Activated naive CD8-positive, alpha-beta T cell treated with anti-CD3 and anti-CD28 coated beads for 36 hours (primary cell): ENCODE data around the gene TNRC6C. TPM values are rescaled to one million over a fixed set of nuclear protein-coding genes. Genes with fewer than 3 reads are reported as not detected.
"Not testable (repeated sequence)": the region's sequence is repeated elsewhere in the genome, so short reads cannot be mapped to it uniquely, and the experiment has no call there.

Experiments used
- DNase-seq: peaks from one replicate; pipeline ENCODE4 v3.0.0; 2021
- H3K27ac Mint-ChIP-seq: one replicate; pipeline ENCODE4 v1.8.0; 2022; ENCODE audit warnings: mild to moderate bottlenecking, moderate library complexity, mixed read lengths
- H3K27me3 Mint-ChIP-seq: one replicate; pipeline ENCODE4 v1.8.0; 2022; ENCODE audit warnings: mild to moderate bottlenecking, mixed read lengths
- H3K36me3 Mint-ChIP-seq: one replicate; pipeline ENCODE4 v1.8.0; 2021; ENCODE audit warnings: mild to moderate bottlenecking, mixed read lengths
- H3K4me1 Mint-ChIP-seq: one replicate; pipeline ENCODE4 v1.8.0; 2021; ENCODE audit warnings: mixed read lengths
- H3K4me3 Mint-ChIP-seq: one replicate; pipeline ENCODE4 v1.8.0; 2022; ENCODE audit warnings: mild to moderate bottlenecking, moderate library complexity, mixed read lengths
- H3K9me3 Mint-ChIP-seq: one replicate; pipeline ENCODE4 v1.8.0; 2022; ENCODE audit warnings: mixed read lengths
- total RNA-seq, 2 experiments: library from RNA; stranded (reverse); gene quantifications; one replicate each; pipeline ENCODE4 v1.2.3, GENCODE V29; 2021

The TNRC6C gene
- total RNA-seq, 2 experiments from 2014 or later, result 16.2 to 19.2 TPM

DNA sequence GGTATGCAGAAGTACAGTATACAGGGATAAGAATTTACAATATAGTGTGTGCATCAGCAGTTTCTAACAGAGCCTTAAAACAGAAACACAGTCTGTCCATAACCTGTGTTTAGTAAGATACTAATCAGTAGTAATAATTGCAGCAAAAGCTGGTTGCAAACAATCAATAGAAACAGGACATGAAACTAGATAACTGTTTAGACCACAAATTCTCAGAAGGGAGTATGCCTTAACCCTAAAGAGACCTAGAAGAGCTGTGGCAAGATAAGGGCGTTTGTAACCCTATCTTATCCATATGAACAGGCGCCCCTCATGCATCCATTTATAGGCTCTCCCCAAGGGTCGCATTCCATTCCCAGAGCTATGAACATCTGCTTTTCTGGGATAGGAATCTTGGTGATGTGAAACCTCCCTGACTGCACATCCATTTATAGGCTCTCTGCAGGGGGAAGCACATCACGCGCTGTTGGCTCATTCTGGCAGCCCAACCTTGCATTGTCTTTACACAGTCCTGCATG lies 123.9 kb downstream of the TNRC6C start:
- not testable (repeated sequence) for DNase-seq, H3K27me3 Mint-ChIP-seq, H3K4me1 Mint-ChIP-seq, H3K9me3 Mint-ChIP-seq, H3K4me3 Mint-ChIP-seq, H3K36me3 Mint-ChIP-seq, H3K27ac Mint-ChIP-seq

DNA sequence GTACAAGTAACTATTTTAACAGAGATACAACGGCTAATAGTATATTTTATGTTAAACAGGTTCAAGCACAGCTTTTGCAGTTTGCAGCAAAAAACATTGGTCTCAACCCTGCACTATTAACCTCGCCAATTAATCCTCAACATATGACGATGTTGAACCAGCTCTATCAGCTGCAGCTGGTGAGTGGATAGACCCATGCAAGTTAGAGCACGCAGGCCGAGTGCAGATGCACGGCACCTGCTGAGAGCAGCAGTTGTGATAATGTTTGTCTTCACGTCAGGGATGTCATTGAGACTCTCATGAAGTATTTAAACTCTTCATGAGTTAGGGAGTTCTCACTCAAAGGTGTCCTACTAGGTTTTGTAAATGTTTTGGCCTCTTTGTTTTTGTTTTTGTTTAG lies 124.5 kb downstream of the TNRC6C start:
- no peaks in the 10 kb centered on the region for H3K9me3 Mint-ChIP-seq
- peaks cover 7% of the 10 kb centered on the region for H3K36me3 Mint-ChIP-seq
- H3K4me3 Mint-ChIP-seq, result no peak overlapping the region

DNA sequence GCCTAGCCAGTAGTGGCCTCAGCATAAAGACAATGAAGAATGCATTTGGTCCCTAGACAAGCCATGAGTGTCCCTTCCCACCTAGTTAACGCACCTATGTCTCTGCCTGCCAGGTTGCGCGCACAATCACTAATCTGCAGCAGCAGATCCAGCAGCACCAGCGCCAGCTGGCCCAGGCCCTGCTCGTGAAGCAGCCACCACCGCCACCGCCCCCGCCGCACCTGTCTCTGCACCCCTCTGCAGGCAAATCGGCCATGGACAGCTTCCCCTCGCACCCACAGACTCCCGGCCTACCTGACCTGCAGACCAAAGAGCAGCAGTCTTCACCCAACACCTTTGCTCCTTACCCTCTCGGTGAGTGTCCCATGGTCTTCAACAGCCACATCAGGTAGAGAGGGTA lies 128.2 kb downstream of the TNRC6C start:
- Mint-ChIP-seq H3K27me3 (no peaks in the 10 kb centered on the region), H3K36me3 (peaks cover 9% of the 10 kb centered on the region), H3K4me1 (peaks cover 10% of the 10 kb centered on the region), H3K4me3 (no peak overlapping the region), H3K27ac (no peak overlapping the region), H3K9me3 (no peaks in the 10 kb centered on the region)
- DNase-seq, result no peak

More for the DNA sequence above, 124.5 kb downstream of the TNRC6C start:
- H3K4me1 Mint-ChIP-seq, result peaks cover 4% of the 10 kb centered on the region
- no peak overlapping the region for H3K27ac Mint-ChIP-seq
- DNase-seq, result no peak
- H3K27me3 Mint-ChIP-seq, result no peaks in the 10 kb centered on the region

DNA sequence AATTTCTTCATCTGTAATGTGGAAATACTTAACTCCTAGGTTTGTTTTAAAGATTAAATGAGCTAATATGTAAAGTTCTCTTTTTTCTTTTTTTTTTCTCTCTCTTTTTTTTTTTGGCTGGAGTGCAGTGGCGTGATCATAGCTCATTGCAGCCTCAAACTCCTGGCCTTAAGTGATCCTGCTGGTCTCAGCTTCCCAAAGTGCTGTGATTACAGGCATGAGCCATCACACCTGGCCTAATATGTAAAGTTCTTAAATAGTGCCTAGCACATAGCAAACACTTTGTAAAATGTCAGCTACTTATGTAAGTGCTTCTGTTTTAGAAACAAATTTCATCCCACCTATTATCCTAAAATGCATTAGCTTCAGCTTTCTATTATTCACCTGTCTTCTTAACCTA lies 130.0 kb downstream of the TNRC6C start:
- Mint-ChIP-seq H3K27me3 (no peaks in the 10 kb centered on the region), H3K36me3 (peaks cover 13% of the 10 kb centered on the region), H3K4me1 (peaks cover 14% of the 10 kb centered on the region)

DNA sequence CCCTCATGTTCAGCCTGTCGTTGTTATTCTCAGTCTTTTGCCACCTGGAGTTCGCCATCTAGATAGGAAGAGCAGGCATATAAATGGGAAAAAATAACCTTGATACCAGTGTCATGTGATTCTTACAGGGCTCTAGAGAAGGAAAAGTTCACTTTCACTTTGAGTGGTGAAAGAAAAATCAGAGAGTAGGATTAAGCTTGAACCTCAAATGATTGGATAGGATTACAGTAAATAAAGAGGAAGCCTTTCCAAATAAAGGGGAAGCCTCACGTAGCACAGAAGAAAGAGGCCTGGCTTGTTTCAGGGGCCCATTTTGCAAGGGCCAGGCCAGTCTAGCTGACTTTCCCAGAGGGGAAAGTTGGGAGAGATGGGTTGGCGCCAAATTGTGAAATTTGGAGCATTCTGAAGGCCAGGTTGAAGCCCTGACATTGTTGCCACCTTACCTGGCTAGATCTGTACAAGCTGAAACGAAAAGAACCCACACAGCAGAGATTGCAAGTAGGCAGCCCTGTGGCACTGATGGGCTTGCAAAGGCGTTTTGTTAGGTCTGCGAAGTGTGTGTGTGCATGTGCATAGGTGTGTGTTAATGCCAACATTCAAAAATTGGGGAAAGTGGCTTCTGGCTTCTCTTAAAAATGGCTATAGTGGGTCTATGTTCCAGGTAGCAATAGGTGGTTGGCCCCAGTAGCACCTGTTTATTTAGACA lies 131.2 kb downstream of the TNRC6C start:
- no peak overlapping the region for H3K4me3 Mint-ChIP-seq
- H3K36me3 Mint-ChIP-seq, result peaks cover 15% of the 10 kb centered on the region
- no peaks in the 10 kb centered on the region for H3K27me3 Mint-ChIP-seq
- no peaks in the 10 kb centered on the region for H3K9me3 Mint-ChIP-seq
- H3K27ac Mint-ChIP-seq, result peak overlapping the region; percentile 57
- no peak for DNase-seq
- H3K4me1 Mint-ChIP-seq, result peaks cover 14% of the 10 kb centered on the region

More for the DNA sequence above, 130.0 kb downstream of the TNRC6C start:
- H3K27ac Mint-ChIP-seq, result peak overlapping the region; percentile 34
- no peak for DNase-seq
- no peak overlapping the region for H3K4me3 Mint-ChIP-seq
- H3K9me3 Mint-ChIP-seq, result no peaks in the 10 kb centered on the region

DNA sequence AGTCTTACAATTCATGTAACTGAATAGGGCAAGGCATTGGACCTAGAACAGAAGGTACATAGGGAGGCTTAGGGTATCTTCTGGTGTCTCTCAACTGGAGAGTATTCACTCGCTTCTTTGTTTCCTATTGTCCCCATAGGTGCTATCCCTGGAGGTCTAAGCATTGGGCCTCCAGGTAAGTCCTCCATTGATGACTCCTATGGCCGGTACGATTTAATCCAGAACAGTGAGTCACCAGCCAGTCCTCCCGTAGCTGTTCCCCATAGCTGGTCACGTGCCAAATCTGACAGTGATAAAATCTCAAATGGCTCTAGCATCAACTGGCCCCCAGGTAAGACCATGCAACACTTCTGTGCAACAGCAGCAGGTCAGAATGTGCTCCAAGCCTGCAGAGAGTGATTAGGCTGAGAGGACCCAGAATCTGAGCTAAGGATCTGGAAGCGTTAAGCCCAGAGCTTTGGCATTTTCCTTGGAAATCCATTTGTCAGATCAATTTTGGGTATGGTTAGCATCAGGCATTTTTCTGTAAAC lies 134.4 kb downstream of the TNRC6C start:
- DNase-seq, result no peak
- Mint-ChIP-seq H3K9me3 (no peaks in the 10 kb centered on the region), H3K4me3 (no peak overlapping the region), H3K36me3 (peaks cover 8% of the 10 kb centered on the region), H3K4me1 (peaks cover 13% of the 10 kb centered on the region), H3K27ac (no peak overlapping the region), H3K27me3 (no peaks in the 10 kb centered on the region)

DNA sequence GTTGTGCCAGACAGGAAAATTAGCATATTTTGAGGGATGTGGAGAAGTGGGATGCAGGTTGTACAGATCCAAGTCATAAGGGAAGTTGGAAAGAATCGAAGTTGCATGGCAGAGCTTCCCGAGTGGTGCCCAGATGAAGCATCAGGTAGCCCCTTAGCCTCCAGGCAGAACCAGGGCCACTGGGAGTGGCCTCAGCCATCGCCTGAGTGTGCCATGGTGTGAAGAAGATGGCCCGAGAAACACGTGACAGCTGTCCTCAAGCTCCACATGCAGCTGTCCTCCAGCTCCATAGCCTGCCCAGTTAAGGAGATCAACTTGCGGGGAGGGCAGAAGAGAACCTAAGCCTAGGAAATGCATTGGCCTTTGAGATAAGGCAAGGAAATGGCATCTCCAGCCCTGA lies 136.5 kb downstream of the TNRC6C start:
- Mint-ChIP-seq H3K36me3 (peaks cover 22% of the 10 kb centered on the region), H3K4me3 (no peak overlapping the region), H3K4me1 (peaks cover 9% of the 10 kb centered on the region), H3K9me3 (peaks cover 2% of the 10 kb centered on the region), H3K27me3 (no peaks in the 10 kb centered on the region), H3K27ac (peak overlapping the region; percentile 1)
- no peak for DNase-seq

DNA sequence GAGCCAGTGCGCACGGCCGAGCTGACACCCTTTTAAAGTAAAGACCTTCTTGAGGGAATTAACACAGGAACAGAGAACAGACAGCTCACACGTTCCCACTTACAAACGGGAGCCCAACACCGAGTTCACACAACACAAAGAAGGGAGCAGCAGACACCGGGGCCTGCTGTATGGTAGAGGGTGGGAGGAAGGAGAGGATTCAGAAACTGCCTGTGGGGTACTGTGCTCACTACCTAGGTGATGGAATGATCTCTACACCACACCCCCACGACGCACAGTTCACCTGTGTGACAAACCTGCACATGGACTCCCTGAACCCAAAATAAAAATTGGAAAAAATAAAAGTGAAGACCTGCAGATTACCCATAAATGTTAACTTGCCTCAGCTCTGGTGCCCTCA lies 137.6 kb downstream of the TNRC6C start:
- no peak overlapping the region for H3K27ac Mint-ChIP-seq
- H3K36me3 Mint-ChIP-seq, result peaks cover 28% of the 10 kb centered on the region

DNA sequence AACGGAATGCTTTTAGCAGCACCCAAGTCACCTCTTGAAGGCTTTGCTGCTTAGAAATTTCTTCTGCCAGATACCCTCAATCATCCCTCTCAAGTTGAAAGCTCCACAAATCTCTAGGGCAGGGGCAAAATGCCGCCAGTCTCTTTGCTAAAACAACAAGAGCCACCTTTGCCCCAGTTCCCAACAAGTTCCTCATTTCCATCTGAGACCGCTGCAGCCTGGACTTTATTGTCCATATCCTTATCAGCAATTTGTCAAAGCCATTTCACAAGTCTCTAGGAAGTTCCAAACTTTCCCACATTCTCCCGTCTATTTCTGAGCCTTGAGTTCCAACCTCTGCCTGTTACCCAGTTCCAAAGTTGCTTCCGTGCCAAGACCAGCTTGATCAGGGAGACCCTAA lies 142.6 kb downstream of the TNRC6C start:
- DNase-seq, result no peak
- H3K27ac Mint-ChIP-seq, result no peak overlapping the region
- no peak overlapping the region for H3K4me3 Mint-ChIP-seq
- no peaks in the 10 kb centered on the region for H3K4me1 Mint-ChIP-seq
- peaks cover 25% of the 10 kb centered on the region for H3K36me3 Mint-ChIP-seq
- H3K27me3 Mint-ChIP-seq, result no peaks in the 10 kb centered on the region
- peaks cover 2% of the 10 kb centered on the region for H3K9me3 Mint-ChIP-seq

More for the DNA sequence above, 137.6 kb downstream of the TNRC6C start:
- H3K9me3 Mint-ChIP-seq, result peaks cover 2% of the 10 kb centered on the region
- no peak overlapping the region for H3K4me3 Mint-ChIP-seq
- no peaks in the 10 kb centered on the region for H3K27me3 Mint-ChIP-seq
- no peak for DNase-seq
- H3K4me1 Mint-ChIP-seq, result peaks cover 9% of the 10 kb centered on the region

DNA sequence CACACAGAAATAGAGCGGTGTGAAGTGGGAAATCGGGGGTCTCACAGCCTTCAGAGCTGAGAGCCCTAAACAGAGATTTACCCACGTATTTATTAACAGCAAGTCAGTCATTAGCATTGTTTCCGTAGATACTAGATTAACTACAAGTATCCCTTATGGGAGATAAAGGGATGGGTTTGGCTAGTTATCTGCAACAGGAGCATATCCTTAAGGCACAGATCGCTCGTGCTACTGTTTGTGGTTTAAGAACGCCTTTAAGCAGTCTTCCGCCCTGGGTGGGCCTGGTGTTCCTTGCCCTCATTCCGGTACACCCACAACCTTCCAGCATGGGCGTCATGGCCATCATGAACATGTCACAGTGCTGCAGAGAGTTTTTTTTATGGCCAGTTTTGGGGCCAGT lies 143.0 kb downstream of the TNRC6C start:
- H3K4me1 Mint-ChIP-seq, result no peaks in the 10 kb centered on the region
- H3K9me3 Mint-ChIP-seq, result peaks cover 2% of the 10 kb centered on the region
- H3K36me3 Mint-ChIP-seq, result peaks cover 25% of the 10 kb centered on the region
- H3K27me3 Mint-ChIP-seq, result no peaks in the 10 kb centered on the region
- H3K4me3 Mint-ChIP-seq, result no peak overlapping the region
- no peak overlapping the region for H3K27ac Mint-ChIP-seq
- no peak for DNase-seq

DNA sequence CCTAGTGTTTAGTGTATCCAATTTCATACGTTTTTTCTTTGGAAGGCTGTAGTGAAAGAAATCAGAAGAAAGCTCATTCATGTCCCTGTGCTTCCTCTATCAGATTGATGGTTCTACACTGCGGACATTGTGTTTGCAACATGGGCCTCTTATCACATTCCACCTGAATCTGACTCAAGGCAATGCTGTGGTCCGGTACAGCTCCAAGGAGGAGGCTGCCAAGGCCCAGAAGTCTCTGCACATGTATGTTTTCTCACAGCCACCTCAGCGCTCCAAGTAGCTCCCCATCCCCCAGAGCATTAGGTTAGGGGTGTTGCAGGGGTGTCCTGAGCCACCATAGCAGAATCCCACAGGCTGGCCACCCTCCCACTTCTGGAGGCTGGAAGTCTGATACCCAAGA lies 144.8 kb downstream of the TNRC6C start:
- H3K36me3 Mint-ChIP-seq, result peaks cover 25% of the 10 kb centered on the region
- DNase-seq, result no peak
- peaks cover 11% of the 10 kb centered on the region for H3K4me1 Mint-ChIP-seq
- no peak overlapping the region for H3K4me3 Mint-ChIP-seq
- no peaks in the 10 kb centered on the region for H3K27me3 Mint-ChIP-seq
- peak overlapping the region; percentile 42 for H3K27ac Mint-ChIP-seq
- peaks cover 2% of the 10 kb centered on the region for H3K9me3 Mint-ChIP-seq

DNA sequence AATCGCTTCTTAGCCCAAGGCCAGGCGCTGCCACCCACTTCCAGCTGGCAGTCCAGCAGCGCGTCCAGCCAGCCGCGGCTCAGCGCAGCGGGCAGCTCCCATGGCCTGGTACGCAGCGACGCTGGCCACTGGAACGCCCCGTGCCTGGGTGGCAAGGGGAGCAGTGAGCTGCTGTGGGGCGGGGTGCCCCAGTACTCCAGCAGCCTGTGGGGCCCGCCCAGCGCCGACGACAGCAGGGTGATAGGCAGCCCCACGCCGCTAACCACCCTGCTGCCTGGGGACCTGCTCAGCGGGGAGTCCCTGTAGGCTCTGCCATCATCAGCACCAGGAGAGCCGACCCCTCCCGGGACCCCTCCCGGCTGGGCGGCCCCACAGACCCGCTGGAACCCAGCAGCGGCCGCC lies 146.0 kb downstream of the TNRC6C start:
- H3K27me3 Mint-ChIP-seq, result no peaks in the 10 kb centered on the region
- no peak overlapping the region for H3K4me3 Mint-ChIP-seq
- peaks cover 17% of the 10 kb centered on the region for H3K36me3 Mint-ChIP-seq
- H3K27ac Mint-ChIP-seq, result no peak overlapping the region
- H3K9me3 Mint-ChIP-seq, result peaks cover 2% of the 10 kb centered on the region
- no peak for DNase-seq
- H3K4me1 Mint-ChIP-seq, result peaks cover 11% of the 10 kb centered on the region

DNA sequence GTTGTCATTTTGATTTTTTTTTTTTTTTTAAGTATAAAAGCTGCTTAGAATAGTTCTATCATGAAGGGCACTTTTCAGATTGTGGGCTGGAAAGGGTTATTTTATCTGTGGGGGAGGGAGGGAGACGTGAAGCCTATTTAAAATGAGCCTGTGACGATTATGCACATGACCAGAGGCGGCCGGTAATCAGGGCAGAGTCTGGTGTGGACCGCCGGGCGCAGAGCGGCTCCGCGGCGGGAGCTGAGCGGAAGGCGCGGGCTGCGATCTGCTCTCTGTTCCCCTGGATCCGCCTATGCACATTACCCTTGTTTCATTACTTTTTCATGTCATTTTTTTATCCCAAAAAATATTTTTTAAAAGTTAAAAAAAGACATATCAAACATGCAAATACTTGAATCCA lies 146.6 kb downstream of the TNRC6C start:
- Mint-ChIP-seq H3K27ac (no peak overlapping the region), H3K4me3 (no peak overlapping the region), H3K36me3 (peaks cover 12% of the 10 kb centered on the region), H3K27me3 (no peaks in the 10 kb centered on the region), H3K4me1 (peaks cover 11% of the 10 kb centered on the region), H3K9me3 (no peaks in the 10 kb centered on the region)
- DNase-seq, result no peak

DNA sequence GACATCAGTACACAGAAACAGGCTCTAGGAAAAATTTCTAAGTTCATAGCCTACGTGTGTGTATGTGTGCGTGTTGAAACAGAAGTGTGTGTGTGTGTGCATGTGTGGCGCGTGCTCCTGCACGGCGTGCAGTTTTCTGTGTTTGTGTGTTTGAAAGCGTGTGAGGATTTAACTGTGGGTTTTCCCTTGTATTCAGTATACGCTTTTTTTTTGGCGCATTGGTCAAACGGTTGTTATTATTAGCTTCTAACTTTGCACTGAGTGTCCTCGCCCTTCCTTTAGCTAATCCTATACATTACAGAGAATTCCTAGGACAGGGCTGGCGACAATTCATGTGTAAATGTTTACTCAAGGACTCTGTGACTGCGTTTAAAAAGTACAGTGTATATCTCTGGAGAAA lies 147.0 kb downstream of the TNRC6C start:
- Mint-ChIP-seq H3K36me3 (peaks cover 7% of the 10 kb centered on the region), H3K4me1 (peaks cover 13% of the 10 kb centered on the region), H3K4me3 (no peak overlapping the region), H3K9me3 (no peaks in the 10 kb centered on the region), H3K27ac (no peak overlapping the region), H3K27me3 (no peaks in the 10 kb centered on the region)
- DNase-seq, result no peak

DNA sequence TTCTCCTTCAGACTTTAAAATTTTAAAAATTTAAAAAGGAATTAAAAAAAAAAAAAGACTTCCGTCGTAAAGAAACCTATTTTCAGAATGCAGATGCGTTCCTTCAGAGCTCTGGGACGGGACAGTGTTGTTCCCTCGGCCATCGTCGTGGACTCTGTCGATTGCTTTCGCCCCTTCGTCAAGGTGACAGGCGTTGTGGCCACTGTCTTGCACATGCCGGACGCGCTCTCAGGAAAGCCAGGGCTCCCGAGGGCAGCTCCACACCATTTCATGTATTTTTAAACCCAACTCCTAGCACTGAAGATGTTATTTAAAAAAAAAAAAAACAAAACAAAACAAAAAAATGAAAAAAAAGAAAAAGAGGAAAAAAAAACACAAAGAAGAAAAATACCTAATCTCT lies 147.7 kb downstream of the TNRC6C start:
- H3K9me3 Mint-ChIP-seq, result no peaks in the 10 kb centered on the region
- H3K27me3 Mint-ChIP-seq, result no peaks in the 10 kb centered on the region
- peaks cover 18% of the 10 kb centered on the region for H3K4me1 Mint-ChIP-seq
- no peak overlapping the region for H3K4me3 Mint-ChIP-seq
- H3K36me3 Mint-ChIP-seq, result peaks cover 3% of the 10 kb centered on the region
- no peak for DNase-seq
- H3K27ac Mint-ChIP-seq, result no peak overlapping the region

DNA sequence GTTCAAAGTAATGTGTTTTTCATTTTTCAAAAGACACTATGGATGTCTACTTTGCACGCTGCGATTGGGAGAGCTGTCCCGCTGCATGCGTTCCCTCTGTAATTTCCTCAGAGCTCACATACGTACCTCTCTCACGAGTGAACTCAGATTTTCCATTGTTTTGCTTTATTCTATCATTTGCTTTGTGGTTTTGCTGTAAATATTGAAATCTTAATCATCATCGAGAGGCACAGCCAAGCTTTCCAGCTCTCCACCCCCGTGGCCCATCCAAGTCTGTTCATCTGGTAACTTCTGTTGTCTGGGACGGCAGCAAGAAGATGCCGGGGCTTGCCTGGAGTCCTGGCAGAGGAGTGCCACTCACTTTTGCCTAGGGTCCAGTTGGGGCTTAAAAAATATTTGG lies 149.0 kb downstream of the TNRC6C start:
- peak overlapping the region; percentile 76 for H3K27ac Mint-ChIP-seq
- H3K27me3 Mint-ChIP-seq, result no peaks in the 10 kb centered on the region
- no peak for DNase-seq
- H3K9me3 Mint-ChIP-seq, result no peaks in the 10 kb centered on the region
- H3K4me3 Mint-ChIP-seq, result no peak overlapping the region
- peaks cover 19% of the 10 kb centered on the region for H3K4me1 Mint-ChIP-seq
- H3K36me3 Mint-ChIP-seq, result peaks cover 3% of the 10 kb centered on the region
